HG03575 (cell line): Measurements from ENCODE around the gene NOL12.
"Not testable (repeated sequence)": the region's sequence is repeated elsewhere in the genome, so short reads cannot be mapped to it uniquely, and the experiment has no call there.

Experiments used
- ATAC-seq: cut with Tn5 transposase; IDR thresholded peaks from one replicate; pipeline ENCODE4 v1.9.1; 2021; ENCODE audit not compliant: unreplicated experiment, insufficient number of reproducible peaks, low FRiP score; ENCODE audit errors: extremely low read depth

The NOL12 gene

DNA sequence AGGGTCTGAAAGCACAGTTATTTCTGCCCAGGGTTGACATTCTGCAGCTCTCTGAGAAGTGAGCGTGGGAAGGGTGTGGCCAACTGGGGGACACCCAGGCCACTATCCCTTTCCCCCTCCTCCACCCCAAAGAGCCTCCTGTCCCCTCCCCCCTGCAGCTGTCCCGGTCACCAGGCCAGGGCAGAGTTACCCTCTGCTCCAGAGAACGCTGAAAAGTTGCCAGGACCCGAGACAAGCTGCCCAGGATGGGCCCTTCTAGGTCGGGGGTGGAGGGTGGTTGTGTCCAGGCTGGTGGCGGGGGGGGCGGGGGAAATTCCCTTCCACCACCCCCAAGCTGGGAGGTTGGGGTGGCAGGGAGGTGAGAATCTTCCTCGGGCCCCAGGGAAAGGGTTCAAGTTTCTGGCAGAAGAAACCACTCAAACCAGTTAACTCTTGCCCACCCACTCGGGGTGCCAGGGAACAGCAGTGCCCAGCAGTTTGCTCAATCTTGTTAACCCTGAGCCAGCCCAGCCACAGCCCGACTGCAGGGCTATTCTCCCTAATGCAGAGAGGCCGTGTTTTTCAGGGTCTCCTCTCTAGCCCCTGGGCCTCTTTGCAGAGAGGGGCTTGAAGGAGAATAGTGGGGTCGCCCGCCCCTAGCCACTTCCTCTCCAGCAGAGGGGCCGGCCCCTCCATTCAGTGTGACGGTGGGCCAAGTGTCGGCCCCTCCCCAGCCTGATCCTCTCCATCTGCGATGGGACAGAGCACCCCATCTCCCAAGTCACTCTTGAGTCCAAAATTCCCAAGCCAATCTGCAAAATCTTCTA, 10.0 kb upstream of the NOL12 start:
- no peak for ATAC-seq

DNA sequence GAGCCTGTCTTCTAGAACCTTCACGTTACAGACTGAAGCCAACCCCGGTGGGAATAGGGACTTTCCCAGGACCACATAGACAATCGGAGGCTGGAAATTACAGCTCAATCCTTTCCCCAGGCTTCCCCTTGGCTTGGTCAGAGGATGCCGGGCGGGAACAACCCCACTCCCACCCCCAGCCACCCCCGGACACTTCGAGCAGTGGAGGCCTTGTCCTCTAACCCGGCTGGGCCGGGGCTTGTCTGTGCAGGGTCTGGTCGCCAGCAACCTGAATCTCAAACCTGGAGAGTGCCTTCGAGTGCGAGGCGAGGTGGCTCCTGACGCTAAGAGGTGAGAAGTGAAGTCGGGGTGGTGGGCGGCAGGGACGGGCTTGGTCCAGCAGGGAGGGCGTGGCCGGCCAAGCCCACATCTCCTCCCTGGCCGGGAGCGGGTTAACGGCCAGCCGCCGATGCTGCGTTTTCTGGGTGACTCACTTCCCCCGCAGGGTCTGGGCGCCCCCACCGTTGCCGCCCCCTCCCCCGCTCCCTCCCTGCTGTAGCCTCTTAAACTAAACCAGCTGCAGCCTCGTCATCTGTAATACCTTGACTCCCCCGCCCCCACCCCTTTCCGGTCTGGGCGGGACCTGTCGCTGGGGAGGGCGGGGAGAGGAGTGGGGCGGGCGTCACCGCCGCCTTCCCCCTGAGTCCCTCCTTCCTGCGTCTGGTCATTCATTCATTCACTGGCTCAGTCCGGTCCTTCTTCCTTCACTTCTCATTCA, 9.2 kb upstream of the NOL12 start:
- ATAC-seq, result no peak

DNA sequence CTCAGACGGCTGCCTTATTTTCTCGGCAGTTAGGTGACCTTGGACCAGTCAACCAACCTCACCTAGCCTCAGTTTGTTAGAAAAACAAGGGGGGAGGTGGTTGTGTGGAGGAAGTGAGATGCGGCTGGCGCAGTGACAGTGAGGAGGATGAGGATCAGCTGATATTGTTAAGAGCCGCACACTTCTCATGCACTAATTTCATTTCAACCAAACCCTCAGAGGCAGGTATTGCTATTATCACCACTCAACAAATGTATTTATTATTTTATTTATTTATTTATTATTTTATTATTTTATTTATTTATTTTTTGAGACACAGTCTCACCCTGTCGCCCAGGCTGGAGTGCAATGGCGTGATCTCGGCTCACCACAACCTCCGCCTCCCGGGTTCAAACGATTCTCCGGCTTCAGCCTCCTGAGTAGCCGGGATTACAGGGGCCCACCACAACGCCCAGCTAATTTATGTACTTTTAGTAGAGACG, 8.6 kb upstream of the NOL12 start:
- ATAC-seq, result no peak

DNA sequence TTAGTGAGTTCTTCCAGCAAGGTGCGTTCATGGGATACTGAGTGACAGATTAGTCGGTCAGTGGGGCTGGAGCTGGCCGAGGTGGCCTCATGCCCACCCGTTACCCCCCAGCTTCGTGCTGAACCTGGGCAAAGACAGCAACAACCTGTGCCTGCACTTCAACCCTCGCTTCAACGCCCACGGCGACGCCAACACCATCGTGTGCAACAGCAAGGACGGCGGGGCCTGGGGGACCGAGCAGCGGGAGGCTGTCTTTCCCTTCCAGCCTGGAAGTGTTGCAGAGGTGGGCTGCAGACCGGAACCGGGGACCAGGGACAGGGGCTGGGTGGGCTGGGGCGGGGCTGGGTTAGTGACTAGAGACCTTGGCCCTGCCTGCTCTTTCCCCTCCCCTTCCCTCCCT, 7.8 kb upstream of the NOL12 start:
- no peak for ATAC-seq

DNA sequence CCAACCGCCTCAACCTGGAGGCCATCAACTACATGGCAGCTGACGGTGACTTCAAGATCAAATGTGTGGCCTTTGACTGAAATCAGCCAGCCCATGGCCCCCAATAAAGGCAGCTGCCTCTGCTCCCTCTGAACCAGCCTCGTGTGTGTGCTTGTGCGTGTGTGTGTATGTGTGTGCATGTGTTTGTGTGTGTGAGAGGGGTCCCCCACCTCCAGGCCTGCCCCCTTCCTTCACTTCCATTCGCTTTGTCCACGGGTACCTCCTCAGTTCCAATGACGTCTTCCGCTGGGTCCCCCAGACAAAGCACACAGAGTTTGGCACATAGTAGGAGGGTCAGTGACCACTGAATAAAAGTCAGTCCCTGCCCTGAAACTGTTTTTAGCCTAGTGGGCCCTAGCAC, 6.5 kb upstream of the NOL12 start:
- no peak for ATAC-seq

DNA sequence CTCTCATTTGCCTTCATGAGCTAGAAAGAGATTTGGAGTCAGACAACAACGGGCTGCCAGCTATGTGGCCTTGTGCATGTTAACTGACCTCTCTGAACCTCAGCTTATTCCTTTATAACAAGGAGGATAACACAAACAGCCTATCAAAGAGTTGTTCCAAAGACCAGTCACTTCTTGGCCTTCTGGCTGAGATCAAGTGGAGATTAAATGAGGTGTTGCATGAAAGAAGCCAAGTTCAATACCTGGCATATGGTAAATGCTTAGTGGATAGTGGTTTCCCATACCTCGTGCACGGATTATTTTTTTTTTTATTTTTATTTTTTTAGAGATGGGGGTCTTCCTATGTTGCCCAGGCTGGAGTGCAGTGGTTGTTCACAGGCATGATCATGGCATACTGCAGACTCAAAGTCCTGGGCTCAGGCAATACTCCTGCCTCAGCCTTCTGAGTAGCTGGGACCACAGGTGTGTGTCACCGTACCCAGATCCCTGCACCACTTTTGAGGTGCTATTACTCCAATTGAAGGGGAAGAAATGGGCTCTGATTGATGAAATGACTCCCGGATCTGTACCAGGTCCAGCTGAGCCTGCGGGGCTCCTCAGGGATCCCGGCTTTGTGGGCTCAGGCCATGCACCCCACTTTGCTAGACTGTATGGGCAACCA, 5.8 kb upstream of the NOL12 start:
- no peak for ATAC-seq

DNA sequence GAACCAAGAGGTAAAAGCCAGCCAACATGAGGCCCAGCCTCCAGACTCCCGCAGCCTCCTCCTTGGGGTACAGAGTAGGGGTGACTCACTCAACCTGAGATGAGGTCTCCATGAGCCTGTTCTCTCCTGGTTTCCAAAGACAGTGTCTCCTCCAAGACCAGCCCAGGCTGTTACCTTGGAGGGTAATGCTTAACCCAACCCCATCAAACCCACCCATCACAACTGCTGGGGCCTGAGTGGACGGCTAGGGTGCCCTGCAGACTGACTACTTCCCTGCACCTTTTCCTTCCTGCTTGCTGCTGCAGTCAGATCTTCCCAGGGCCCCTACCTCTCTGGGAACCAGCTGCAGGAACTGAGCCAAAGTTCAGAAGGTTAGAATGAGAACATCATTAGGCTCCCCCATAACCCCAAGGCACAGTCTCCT, 5.1 kb upstream of the NOL12 start:
- ATAC-seq, result no peak

DNA sequence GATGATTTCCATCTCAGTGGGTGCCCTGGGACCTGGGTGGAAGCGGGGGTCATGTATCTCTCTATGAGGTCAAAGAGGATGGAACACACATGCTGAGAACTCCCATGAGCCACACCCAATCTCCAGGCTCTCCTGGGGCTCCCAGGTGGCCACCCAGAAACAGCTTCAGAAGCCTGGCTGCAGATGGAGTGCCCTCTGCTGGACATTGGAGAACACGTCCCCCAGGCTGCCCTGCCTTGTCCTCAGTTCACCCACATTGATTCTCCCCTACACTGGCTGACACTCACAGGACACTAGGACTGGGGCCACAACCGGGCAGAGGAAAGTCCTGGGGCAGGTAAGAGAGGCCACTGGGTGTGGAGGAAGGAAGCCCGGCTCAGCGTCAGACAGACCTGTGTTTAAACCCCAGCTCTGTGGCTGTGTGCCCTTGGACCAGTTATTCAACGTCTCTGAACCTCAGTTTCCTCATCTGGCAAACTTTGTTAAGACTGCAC, 4.5 kb upstream of the NOL12 start:
- no peak for ATAC-seq

DNA sequence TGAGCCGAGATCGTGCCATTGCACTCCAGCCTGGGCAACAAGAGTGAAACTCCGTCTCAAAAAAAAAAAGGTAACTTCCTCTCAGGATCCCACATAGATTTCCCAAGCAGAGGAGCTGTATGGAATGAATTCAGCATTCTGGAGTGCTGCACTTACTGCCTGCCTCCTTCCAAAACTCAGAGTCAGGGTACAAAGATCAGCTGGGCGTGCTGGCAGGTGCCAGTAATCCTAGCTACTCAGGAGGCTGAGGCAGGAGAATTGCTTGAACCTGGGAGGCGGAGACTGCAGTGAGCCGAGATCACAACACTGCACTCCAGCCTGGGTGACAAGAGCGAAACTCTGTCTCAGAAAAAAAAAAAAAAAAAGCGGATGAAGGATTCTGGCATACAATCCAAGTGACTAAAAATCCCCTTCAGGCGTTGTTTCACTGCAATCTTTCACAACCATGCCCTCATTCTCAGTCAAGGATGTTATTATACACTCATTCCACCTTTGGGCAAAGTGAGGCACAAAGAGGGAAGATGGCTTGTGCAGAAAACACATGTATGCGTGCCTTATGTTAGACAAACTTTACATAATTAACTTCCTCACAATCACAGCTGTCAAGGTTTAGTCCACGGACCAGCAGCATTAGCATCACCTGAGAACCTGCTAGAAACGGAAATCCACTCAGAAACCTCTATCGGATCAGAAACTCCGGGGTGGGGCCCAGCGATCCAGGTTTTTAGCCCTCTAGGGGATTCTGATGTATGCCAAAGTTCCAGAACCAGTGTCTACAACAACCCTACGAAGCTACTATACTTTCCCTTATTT, 1.1 kb upstream of the NOL12 start:
- no peak for ATAC-seq

DNA sequence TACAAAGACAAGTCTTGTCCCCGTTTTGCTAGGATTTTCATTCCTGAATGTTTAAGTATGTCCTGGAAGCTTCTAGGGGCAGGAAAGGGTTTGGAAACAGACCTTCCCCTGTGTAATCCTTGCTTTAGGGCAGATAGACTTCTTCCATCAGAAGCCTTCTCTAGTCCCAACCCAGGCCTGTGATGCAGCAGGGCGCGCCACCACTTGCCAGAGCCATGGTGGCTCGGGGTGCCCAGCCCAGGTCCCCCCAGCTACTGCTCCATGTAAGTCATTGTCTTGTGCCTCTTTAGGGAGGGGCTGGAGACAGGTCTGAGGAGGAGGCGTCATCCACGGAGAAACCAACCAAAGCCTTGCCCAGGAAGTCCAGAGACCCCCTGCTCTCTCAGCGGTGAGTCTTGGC, 4.3 kb downstream of the NOL12 start:
- no peak for ATAC-seq

DNA sequence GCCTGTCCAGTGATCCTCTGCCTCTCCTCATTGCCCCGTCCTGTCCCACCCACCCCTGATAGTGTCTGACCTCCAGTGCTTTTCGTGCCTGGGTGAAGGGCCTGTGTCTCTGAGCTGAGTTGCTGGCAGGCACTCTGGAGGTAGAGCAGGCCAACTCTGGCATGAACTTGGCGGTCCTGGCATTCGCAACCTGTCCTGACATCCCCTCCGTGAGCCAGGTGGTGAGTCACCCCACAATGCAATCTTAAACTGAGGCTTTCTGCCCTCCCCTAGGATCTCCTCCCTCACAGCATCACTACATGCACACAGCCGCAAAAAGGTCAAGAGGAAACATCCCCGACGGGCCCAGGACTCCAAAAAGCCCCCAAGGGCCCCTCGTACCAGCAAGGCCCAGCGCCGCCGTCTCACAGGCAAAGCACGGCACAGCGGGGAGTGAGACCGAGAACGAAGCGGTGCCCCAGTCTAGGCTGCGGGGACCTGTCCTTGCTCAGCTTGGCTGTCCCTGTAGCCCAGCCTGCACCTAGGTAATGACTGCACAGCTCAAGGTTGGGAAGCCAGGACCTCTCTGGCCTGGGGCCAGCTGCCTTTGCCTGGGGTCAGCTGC, 4.9 kb downstream of the NOL12 start:
- no peak for ATAC-seq

DNA sequence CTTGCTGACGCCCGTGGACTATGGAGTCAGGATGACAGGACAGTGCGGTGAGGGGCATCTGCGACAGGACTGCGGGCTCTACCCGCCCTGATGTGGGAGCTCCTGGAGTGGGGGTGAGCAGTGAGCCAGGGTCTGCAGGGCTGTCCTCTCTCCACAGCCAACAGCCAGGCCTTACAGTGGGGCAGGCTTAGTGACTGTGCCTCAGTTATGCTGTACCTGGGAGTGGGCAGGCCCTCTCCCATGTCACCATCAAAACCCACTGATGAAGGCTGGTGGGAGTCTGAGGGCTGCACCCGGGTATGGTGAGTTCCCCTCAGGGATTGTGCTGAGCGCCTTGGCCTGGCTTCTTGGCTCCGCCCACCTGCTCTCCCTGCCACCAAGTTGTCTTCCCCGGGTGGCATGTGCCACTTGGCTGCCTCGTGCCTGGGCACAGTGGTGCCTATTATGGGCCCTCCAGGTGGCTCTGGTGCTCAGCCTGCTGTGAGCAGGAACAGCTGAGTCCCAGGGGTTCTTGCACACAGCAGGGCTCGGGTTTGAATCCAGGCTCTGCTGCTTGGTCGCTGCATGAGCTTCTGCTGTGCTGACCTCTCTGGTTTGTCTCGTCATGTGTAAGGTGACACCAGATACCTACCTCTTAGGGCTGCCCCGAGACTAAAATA, 6.6 kb downstream of the NOL12 start:
- no peak for ATAC-seq

DNA sequence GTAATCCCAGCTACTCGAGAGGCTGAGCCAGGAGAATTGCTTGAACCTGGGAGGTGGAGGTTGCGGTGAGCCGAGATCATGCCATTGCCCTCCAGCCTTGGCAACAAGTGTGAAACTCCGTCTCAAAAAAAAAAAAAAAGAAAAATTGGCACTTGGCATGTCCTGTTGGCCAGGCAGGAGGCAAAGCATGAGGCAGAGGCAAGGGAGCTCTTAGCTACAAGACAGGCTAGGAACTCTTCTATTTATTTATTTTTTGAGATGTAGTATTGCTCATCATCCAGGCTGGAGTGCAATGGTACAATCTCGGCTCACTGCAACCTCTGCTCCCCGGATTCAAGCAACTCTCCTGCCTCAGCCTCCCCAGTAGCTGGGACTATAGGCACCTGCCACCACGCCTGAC, 8.0 kb downstream of the NOL12 start:
- not testable (repeated sequence) for ATAC-seq

DNA sequence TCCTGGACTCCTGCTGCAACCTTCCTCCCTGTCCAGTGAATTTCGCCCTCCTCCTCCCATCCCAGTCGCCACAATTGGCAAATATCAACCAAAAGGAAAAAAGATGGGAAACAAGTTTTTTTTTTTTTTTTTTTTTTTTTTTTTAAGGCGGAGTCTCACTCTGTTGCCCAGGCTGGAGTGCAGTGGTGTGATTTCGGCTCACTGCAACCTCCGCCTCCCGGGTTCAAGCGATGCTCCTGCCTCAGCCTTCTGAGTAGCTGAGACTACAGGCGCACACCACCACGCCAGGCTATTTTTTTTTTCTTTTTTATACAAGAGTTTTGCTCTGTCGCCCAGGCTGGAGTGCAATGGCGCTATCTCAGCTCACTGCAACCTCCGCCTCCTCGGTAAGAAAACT, 10.1 kb downstream of the NOL12 start:
- ATAC-seq, result not testable (repeated sequence)

DNA sequence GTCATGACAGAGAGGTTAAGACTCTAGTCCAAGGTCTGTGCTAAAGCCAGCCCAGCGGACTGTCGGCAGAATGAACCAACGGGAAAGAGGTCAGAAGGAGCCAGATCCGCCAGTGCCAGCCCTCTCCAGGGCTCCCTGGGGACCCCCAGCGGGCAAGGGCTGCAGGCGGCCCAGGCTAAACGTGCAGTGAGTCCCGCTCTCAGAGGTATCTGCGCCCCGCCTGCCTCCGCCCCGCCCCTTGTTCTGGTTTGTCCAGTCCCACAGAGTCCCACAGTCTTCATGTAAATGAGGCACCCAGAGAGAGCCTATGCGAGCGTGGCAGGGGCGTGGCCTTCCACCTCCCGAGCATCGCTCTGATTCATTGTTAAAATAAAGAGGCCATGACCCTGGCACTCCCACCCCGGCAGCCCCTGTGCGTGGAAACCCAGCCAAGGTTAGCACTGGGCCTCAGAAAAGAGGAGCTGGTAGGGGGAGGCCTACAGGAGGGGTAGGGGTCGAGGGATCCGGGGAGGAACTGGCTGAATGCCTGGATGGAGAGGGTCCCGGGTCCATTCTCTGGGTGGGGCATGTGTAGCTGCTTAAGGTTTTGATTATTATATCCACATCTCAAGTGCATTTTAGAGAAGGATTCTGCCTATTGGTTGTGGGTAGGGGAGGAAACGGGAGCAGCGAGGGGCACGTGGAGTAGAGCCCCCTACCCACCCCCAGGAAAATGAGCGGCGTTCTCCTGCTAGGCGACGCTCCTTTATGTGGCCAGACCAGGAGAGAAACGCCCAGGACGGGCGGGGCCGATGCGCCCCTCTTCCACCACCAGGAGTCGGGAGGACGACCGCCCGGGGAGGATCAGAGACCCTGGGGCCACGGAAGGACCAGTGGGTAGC, 10.8 kb downstream of the NOL12 start, which contains the start of gene TRIOBP:
TRIOBP (plus strand) TSS at position 392 of the 881 bp plus-strand sequence. CDS start 4,318 bp downstream, outside the sequence.
- ATAC-seq, result no peak

DNA sequence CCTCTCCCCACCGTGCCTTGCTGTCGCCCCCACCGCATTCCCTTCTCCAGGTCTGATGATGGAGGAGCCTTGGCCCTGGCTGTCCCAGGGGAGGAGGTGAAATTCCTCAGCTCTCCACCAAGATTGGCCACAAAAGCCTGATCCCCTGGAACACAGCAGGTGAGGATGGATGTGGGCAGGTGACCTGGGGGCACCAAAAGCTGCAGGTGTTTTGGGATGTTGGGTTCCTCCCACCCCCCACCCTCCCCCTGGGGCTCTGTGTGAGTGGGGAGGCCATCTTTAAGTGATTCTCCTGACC, 11.3 kb downstream of the NOL12 start:
- no peak for ATAC-seq

DNA sequence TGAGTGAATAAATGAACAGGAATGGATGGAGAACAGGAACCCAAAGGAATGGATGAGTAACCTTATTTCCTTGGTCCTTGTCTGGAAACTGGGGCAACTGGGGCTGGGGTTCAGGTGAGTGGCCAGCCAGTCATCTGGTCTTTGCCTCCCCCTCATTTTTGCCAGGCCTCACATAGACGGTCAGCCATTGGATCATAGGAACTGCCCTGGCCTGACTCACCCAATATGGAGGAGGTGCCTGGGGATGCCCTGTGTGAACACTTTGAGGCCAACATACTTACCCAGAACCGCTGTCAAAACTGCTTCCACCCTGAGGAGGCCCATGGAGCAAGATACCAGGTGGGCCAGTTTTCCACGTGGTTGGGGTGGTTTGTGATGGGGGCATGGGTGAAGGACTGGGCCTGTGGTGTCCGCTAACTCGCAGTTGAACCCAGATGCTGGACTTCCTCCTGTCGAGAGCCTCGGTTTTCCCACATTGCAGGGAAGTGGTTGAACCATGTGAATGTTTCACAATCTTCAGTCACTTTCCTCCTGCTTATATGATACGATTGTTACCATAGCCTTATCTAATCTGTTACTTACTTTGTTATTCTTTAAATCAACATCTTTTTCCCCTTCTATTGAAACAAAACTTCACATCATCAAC, 15.1 kb downstream of the NOL12 start:
- ATAC-seq, result no peak
